SU-DHL-6 (cell line): ENCODE measurements around the gene PCDHB11.
A peak's percentile ranks its signal among the peaks of the same experiment; 100 is the strongest.
"Not testable (repeated sequence)": the region's sequence is repeated elsewhere in the genome, so short reads cannot be mapped to it uniquely, and the experiment has no call there.

Experiments used
- H2AFZ ChIP-seq: fragments of 200-600 bp; sonication (generic); 2 replicates; pipeline ENCODE4 v1.6.1; 2014; ENCODE audit warnings: low read depth, mild to moderate bottlenecking, moderate library complexity, mixed read lengths, antibody characterized with exemption, low read length; ENCODE audit not compliant: severe bottlenecking
- H3F3A ChIP-seq: fragments of 200-600 bp; shearing (Covaris generic); 2 replicates; pipeline ENCODE4 v1.6.0; 2016; ENCODE audit warnings: antibody characterized with exemption, mild to moderate bottlenecking; ENCODE audit not compliant: insufficient read depth
- H3K27ac ChIP-seq: fragments of 200-600 bp; sonication (generic); 2 replicates; pipeline ENCODE4 v1.5.1; 2016; ENCODE audit warnings: low read depth, mild to moderate bottlenecking, low read length, moderate library complexity, mixed read lengths
- H3K27me3 ChIP-seq: fragments of 200-600 bp; sonication (generic), shearing (Covaris generic); 2 replicates; pipeline ENCODE4 v1.6.0; 2014; ENCODE audit warnings: mild to moderate bottlenecking, low read length
- H3K36me3 ChIP-seq: fragments of 200-600 bp; sonication (generic); 2 replicates; pipeline ENCODE4 v1.6.1; 2014; ENCODE audit warnings: mild to moderate bottlenecking, low read length, mixed read lengths
- H3K4me2 ChIP-seq: fragments of 300-600, 200-600 bp; shearing (Covaris generic), sonication (generic); 2 replicates; pipeline ENCODE4 v1.6.0; 2014; ENCODE audit warnings: low read length, low read depth, mild to moderate bottlenecking; ENCODE audit not compliant: poor library complexity, severe bottlenecking
- H3K4me3 ChIP-seq: fragments of 200-600 bp; sonication (generic); 2 replicates; pipeline ENCODE4 v1.5.1; 2014; ENCODE audit warnings: antibody characterized with exemption, low read length, mild to moderate bottlenecking, mixed read lengths; ENCODE audit not compliant: insufficient read depth, poor library complexity, severe bottlenecking
- H3K79me2 ChIP-seq: fragments of 200-600 bp; sonication (generic); 2 replicates; pipeline ENCODE4 v1.6.1; 2014; ENCODE audit warnings: mild to moderate bottlenecking, low read length, moderate library complexity; ENCODE audit not compliant: insufficient read depth
- H3K9ac ChIP-seq: fragments of 200-600 bp; sonication (generic); 2 replicates; pipeline ENCODE4 v1.7.0; 2014; ENCODE audit warnings: mild to moderate bottlenecking, low read length
- H3K9me2 ChIP-seq: fragments of 200-600 bp; sonication (generic); replicated peaks from 2 replicates; pipeline ENCODE4 v1.6.1; 2014; ENCODE audit warnings: low read length; ENCODE audit not compliant: insufficient read depth
- H3K9me3 ChIP-seq: fragments of 200-600 bp; sonication (generic); 2 replicates; pipeline ENCODE4 v1.6.1; 2014; ENCODE audit warnings: low read length, mixed read lengths; ENCODE audit not compliant: insufficient read depth
- H4K20me1 ChIP-seq: fragments of 200-600 bp; sonication (generic); 2 replicates; pipeline ENCODE4 v1.6.1; 2014; ENCODE audit warnings: low read depth, mild to moderate bottlenecking, antibody characterized with exemption, low read length, moderate library complexity, mixed read lengths
- CTCF ChIP-seq: fragments of 200-600 bp; sonication (generic); IDR thresholded peaks from one replicate; pipeline ENCODE4 v1.5.1; 2017; ENCODE audit warnings: antibody characterized with exemption, mild to moderate bottlenecking, low read length, moderate library complexity; ENCODE audit not compliant: insufficient read depth, poor library complexity, severe bottlenecking
- EZH2phosphoT487 ChIP-seq: fragments of 200-600 bp; sonication (generic), shearing (Covaris generic); conservative IDR thresholded peaks from 2 replicates; pipeline ENCODE4 v1.6.1; 2018; ENCODE audit warnings: mild to moderate bottlenecking, antibody characterized with exemption, low read length, moderate library complexity, mixed read lengths

Gene PCDHB11

GRCh38 chr5:141208478-141208877 is 9.1 kb downstream of the PCDHB11 start, which contains the start of gene PCDHB12:
TSS of gene PCDHB12 (plus strand) at chr5:141208719. CDS start at chr5:141208908, 189 bp downstream.
- no peaks in the 10 kb centered on the region for H4K20me1 ChIP-seq
- H3K9me3 ChIP-seq = no peaks in the 10 kb centered on the region
- H3K9me2 ChIP-seq = no peaks in the 10 kb centered on the region
- TF ChIP-seq CTCF (peak; percentile 37), EZH2phosphoT487 (no peak)
- H3K4me3 ChIP-seq = no peak within 1 kb of the TSS
- H3K27ac ChIP-seq = no peak within 1 kb of the TSS
- H3K9ac ChIP-seq = no peak within 1 kb of the TSS
- no peaks in the 10 kb centered on the region; the same call in 1 of the 2 replicates for H3K36me3 ChIP-seq
- H3F3A ChIP-seq = no peaks in the 10 kb centered on the region
- no peaks in the 10 kb centered on the region for H3K27me3 ChIP-seq
- no peak within 1 kb of the TSS for H2AFZ ChIP-seq
- no peak within 1 kb of the TSS for H3K4me2 ChIP-seq
- no peaks in the 10 kb centered on the region for H3K79me2 ChIP-seq

DNA sequence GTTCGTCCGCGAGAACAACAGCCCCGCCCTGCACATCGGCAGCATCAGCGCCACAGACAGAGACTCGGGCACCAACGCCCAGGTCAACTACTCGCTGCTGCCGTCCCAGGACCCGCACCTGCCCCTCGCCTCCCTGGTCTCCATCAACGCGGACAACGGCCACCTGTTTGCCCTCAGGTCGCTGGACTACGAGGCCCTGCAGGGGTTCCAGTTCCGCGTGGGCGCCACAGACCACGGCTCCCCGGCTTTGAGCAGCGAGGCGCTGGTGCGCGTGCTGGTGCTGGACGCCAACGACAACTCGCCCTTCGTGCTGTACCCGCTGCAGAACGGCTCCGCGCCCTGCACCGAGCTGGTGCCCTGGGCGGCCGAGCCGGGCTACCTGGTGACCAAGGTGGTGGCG is 10.9 kb downstream of the PCDHB11 start:
- not testable (repeated sequence) for H3K9ac ChIP-seq

GRCh38 chr5:141210849-141211248 is 11.4 kb downstream of the PCDHB11 start:
- not testable (repeated sequence) for H3K4me2 ChIP-seq, H3K36me3 ChIP-seq, H3F3A ChIP-seq, H3K9ac ChIP-seq, H3K4me3 ChIP-seq, H4K20me1 ChIP-seq, H3K9me3 ChIP-seq, H3K27me3 ChIP-seq, H3K9me2 ChIP-seq, H2AFZ ChIP-seq, H3K27ac ChIP-seq, H3K79me2 ChIP-seq

More for the DNA sequence above, 10.9 kb downstream of the PCDHB11 start:
- not testable (repeated sequence) for H3K4me3 ChIP-seq, H3K9me3 ChIP-seq, H2AFZ ChIP-seq, H4K20me1 ChIP-seq, H3K79me2 ChIP-seq, H3K36me3 ChIP-seq, H3K27me3 ChIP-seq, H3F3A ChIP-seq, H3K9me2 ChIP-seq, H3K4me2 ChIP-seq, H3K27ac ChIP-seq

DNA sequence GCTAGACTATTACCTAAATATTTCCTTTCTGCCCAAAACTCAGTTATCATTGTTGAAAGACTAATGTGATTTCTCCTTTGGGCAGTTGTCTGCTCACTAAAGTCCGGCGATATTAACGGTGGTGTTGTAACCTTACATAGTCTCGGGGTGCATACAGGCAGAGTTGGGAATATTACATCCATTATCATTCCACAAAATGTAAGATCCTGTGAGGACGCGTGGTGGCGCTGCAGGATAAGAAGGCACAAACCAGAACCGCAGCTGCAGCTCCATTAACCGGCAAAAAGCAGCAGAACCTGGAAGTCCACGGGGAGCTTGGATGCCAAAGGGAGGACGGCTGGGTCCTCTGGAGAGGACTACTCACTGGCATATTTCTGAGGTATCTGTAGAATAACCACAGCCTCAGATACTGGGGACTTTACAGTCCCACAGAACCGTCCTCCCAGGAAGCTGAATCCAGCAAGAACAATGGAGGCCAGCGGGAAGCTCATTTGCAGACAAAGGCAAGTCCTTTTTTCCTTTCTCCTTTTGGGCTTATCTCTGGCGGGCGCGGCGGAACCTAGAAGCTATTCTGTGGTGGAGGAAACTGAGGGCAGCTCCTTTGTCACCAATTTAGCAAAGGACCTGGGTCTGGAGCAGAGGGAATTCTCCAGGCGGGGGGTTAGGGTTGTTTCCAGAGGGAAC is 14.4 kb downstream of the PCDHB11 start, which contains the start of gene PCDHB13:
Gene PCDHB13 (plus strand): TSS at position 264 of the 684 bp plus-strand sequence. CDS start 205 bp downstream, at position 469.
- H2AFZ ChIP-seq, H3K9me2 ChIP-seq, H3K9me3 ChIP-seq, H4K20me1 ChIP-seq, H3F3A ChIP-seq, H3K36me3 ChIP-seq, H3K27ac ChIP-seq, H3K9ac ChIP-seq, H3K4me3 ChIP-seq, H3K27me3 ChIP-seq, H3K4me2 ChIP-seq, H3K79me2 ChIP-seq: not testable (repeated sequence)

- not testable (repeated sequence) for H3K79me2 ChIP-seq, H3K9me2 ChIP-seq, H3K9ac ChIP-seq, H2AFZ ChIP-seq, H4K20me1 ChIP-seq, H3K4me3 ChIP-seq, H3F3A ChIP-seq, H3K4me2 ChIP-seq, H3K9me3 ChIP-seq, H3K27ac ChIP-seq, H3K36me3 ChIP-seq, H3K27me3 ChIP-seq
Observed at GRCh38 chr5:141214583-141214982, 15.2 kb downstream of the PCDHB11 start.

DNA sequence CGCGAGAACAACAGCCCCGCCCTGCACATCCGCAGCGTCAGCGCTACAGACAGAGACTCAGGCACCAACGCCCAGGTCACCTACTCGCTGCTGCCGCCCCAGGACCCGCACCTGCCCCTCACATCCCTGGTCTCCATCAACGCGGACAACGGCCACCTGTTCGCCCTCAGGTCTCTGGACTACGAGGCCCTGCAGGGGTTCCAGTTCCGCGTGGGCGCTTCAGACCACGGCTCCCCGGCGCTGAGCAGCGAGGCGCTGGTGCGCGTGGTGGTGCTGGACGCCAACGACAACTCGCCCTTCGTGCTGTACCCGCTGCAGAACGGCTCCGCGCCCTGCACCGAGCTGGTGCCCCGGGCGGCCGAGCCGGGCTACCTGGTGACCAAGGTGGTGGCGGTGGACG is 16.1 kb downstream of the PCDHB11 start:
- not testable (repeated sequence) for H3K36me3 ChIP-seq, H3K9me3 ChIP-seq, H3K4me2 ChIP-seq, H3F3A ChIP-seq, H3K9ac ChIP-seq, H3K79me2 ChIP-seq, H3K27me3 ChIP-seq, H4K20me1 ChIP-seq, H3K27ac ChIP-seq, H3K4me3 ChIP-seq, H3K9me2 ChIP-seq, H2AFZ ChIP-seq

DNA sequence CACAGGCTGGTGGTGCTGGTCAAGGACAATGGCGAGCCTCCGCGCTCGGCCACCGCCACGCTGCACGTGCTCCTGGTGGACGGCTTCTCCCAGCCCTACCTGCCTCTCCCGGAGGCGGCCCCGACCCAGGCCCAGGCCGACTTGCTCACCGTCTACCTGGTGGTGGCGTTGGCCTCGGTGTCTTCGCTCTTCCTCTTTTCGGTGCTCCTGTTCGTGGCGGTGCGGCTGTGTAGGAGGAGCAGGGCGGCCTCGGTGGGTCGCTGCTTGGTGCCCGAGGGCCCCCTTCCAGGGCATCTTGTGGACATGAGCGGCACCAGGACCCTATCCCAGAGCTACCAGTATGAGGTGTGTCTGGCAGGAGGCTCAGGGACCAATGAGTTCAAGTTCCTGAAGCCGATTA is 16.6 kb downstream of the PCDHB11 start:
- H3F3A ChIP-seq, H3K4me3 ChIP-seq, H3K36me3 ChIP-seq, H3K9me3 ChIP-seq, H4K20me1 ChIP-seq, H2AFZ ChIP-seq, H3K4me2 ChIP-seq, H3K9ac ChIP-seq, H3K27me3 ChIP-seq, H3K9me2 ChIP-seq, H3K27ac ChIP-seq, H3K79me2 ChIP-seq: not testable (repeated sequence)
